A172 (cell line): ENCODE data around the gene CBX4. TPM values are rescaled to one million over a fixed set of nuclear protein-coding genes. Genes with fewer than 3 reads are reported as not detected.

Experiments used
- DNase-seq: peaks from one replicate; pipeline ENCODE4 v3.0.0-alpha.2; 2015; ENCODE audit warnings: low spot score
- total RNA-seq: library from RNA; depleted of rRNA; stranded (reverse); fragments of >200 nt; shearing (Covaris generic); gene quantifications from 2 replicates; pipeline ENCODE4 v1.2.3, GENCODE V29; 2014

Gene CBX4
- total RNA-seq, 1 experiment from 2014 or later = 17.2 TPM

DNA sequence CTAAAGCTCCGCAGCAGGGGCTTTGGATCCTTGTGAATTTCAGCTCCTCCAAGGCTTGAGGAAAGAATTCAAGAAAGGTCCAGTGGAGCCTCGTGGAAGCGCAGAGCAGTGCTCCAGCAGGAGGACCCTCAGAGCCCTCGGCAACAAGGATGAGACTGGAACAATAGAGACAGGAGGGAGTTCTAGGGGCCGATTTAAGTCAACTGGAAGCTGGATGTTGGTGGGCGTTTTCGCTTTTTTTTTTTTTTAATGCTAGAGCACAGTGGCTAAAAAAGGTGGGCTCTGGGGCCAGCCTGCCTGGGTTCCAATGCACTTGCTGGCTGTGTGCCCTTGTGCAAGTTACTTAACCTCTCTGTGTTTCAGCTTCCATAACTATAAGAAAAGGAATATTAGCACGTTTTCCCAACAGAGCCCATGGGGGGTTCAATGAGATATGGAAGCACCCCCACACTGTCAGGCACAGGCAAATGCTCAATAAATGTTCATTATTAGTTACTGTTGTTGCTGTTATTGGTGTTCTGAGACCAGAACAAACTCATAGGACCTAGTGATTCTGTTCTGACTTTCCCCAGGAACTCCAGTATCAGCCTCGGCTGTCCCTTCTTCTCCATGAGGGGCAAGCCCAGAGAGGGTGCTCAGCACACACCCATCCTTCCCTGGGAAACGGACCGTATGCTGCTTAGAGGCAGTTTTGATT, 37.1 kb downstream of the CBX4 start:
- no peak for DNase-seq

DNA sequence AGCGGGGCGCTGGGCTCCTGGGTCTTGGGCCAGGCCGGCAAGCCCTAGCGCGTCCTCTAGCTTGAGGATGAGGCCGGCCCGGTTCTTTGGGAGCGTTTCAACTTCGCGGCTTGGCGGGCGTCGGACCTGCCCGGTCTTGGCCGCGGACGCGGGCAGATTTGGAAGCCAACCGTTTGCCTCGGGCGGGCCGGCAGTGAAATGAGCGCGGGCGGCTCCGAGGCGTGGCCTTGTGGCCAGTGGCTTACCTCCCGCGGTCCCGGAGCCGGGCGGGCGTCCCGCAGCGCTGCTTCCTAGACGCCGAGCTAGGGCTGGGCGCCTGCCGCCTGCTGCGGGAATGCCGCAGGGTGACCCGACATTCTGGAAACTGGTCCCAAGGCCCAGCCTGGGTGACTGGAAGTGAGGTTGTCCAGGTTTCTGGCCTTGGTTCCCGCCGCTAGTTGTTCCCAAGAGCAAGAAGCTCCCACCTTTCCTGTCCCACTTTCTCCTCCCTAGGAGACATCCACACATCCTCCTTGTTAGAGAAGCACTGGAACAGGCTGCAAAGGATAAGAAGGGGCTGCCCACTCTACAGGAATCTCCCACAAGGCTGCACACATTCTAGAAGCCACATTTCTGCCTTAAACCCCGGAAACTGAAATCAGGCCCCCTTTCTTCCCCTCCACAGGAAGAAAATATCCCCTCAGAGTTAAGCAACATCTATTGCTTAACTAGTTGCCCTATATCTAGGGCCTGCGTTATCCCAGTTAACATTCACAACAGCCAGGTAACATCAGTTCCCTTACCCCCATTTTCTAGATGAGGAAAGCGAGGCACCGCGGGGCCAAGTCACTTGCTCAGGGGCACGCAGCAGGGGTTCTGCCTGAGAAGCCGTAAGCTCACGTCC, 37.8 kb downstream of the CBX4 start:
- peak; percentile 63 for DNase-seq

DNA sequence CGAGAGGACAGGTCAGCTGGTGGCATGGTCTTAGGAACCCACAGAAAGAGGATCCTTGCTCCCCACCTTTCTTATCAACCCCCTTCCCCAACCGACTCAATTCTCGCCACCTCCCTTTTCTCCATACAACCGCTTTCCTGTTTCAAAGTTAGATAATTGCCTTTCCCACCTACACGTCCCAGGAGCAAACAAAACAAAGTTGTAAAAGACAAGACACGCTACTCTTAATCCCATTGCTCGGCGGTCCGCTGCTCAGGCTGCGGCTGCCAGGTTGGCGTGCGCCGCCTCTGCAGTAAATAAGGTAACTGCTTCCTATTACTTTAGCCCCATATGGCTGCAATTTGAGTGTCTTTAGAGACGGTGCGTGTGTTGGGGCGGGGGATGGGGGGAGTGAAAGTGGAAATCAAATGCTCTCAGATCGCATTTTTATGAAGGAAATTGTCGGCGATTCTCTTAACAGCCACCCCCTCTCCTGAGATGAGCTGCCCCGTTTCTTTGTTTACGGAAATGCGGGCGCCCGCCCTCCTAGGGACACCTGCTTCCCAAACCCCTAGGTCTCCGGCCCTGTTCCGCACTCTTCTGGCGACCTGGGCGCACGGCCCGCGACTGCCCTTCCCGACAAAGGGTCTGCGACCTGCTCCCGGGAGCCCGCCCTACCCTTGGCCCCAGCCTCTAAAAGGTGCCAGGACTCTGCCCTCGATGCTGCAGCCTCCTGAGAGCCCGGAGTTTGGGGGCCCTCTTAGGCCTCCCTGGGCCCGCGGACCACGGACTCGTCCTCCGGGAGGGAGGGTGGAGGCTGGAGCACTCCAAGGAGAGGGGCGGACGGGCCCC, 38.7 kb downstream of the CBX4 start:
- DNase-seq = peak; percentile 31

DNA sequence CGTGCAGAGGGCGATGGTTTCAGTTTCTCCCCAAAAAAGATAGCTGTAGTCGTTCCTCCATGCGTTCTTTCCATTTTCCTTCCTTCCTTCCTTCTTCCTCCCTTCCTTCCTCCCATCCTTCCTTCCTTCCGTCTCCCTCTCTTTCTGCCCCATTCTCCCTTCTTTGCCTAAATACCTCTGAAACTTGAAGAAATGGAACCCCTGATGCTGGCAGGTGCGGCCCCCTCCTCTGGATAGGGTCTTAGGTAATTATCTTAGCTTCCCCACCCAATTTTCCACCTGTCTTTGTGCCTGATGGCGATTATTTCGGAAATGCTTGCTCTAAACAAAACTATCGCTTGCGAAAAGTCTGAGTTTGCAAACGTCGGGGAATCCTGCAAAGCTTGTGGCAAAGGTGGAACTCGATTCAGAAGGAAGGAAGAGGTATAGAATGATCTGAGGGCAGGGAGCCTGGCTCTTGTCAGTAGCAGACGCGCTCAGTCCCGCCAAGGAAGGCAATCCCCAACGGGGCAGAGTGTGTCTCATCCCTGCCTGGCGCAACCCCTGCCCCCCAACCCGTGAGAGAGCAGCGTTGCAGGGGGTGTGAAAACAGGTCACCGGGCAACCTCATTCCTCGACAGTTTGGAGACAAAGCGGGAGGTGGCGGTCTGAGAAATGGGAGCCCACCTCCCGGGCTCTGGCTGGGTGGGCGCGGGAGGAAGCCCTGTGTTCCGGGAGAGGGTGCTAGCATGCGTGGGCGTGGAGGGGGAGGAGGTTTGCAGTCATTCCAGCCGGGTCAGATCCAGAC, 39.5 kb downstream of the CBX4 start:
- no peak for DNase-seq

DNA sequence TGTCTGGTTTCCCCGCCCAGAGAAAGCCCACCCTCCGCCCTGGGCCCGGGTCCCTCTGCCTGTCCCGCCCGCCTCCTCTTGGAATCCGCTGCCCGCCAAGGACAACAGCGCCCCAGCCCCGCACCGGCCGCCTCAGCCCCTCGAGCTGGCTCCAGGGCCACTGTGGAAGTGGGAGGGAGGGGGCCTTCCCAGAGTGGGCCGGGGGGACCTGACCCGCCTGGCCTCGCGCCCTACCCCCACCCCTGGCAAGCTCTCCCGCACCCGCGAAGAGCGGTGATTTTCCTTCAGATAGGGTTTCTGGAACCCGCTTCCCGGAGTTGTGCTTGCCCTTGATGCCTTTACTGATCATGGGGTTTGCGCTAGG, 40.1 kb downstream of the CBX4 start:
- no peak for DNase-seq

DNA sequence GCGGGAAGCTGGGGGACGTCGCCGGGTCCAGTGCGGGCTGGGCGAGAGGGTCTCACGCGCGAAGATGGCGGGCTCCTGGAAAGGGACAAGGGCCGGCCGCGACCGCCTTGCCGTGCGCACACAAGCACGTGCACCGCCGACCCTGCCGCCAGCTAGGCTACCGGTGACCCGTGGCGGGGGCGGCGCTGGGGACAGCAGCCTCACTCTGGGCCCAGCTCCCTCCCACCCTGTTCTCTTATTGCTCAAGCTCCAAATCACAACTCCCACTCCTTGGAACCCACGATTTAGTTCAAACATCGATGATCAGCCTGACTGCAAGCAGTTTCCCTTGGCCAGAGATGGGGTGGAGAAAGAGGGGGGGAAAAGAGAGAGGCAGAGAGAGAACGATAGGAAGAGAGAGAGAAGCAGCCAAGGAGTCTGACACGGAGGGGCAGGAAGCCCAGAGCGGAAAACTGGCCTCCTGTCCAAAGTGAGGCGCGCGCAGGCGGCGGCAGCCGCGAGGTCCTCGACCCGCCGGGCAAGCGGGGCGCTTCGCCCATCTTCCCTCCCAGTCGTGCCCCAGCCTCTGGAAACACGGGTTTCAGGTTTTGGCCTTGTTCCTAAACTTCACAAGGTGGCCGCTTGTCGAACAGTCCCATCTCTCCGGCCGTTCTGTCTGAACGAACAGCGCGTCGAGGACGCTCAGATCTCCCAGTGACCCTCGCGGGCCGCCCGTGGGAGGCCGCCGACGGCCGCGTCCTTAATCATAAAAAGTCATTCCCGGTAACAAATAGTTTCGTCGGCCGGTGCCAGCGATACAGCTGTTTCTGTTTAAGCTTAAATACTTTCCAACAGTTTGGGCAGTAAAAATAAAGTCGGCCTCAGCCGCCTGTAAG, 40.7 kb downstream of the CBX4 start:
- no peak for DNase-seq

DNA sequence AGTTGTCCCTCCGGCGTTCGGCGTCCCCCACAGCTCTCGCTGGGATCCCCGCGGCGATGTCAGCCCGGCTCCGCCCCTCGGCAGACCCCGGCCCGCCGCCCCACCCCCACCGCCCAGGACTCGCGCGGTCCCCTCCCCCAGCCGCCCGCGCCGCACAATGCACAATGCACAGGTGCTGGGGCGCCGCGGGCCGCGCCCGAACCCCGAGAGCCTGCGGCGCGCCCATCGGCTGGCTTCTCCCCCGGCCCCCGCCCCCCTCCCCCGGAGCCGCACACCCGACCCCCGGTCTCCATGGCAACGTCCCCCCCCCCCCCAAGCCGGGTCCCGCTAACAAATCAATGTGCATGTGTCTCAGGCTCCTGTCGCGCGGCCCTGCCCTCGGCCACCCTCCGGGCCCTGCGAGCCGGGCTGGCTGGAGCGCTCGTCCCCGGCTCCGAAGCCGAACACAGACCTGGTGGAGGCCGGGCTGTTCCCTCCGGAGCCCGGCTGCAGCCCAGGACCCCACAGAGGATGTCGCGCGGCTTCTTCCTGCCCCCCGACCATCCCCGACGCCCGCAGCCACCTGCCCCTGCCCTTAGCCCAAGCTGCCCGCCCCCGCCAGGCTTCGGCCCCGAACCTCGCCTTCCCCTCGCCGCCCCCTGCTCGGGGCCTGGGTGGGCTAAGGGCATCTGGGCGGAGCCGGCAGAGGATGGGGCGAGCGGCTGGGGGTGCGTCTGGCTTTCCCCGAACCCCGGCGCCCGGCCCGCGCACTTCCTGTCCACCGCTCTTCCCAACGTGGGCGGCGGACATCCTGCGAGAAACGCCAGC, 41.5 kb downstream of the CBX4 start:
- no peak for DNase-seq

DNA sequence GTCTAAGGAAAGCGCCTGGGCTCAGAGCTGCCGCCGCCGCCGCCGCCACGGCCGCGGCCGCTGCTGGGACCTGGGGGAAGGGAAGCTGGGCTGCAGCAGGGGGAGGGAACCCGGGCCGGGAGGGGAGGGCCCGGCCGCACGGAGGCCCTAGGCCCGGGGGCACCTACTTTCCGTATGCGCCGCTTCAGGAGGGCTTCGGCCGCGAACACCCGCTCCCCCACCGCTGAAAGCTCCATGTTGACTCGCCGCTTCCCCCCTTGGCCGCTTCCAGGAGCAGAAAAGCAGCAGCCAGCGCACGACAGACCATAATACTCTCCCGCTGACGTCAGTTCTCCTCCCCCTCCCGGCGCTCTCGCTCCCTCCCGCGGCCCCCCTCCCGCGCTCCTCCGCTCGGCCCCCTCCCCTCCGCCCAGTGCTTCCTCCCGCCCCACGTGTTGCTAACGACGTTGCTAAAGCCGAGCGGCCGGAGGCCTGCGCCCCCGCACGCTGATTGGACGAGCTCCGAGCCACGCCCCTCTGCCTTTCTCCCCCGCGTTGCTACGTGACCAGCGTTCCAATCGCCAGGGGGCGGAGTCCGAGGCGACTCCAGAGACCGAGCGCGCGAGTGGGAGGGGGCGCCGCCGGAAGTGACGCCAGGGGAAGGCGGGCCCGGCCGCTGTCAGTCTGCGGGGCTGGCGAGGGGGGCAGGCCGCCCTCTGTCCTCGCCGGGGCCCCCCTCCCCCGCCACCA, 42.3 kb downstream of the CBX4 start, which contains the start of gene CBX8:
CBX8 (minus strand) TSS at position 315 of the 729 bp plus-strand sequence; CDS start at position 236, 79 bp downstream.
- DNase-seq = peak; percentile 98

DNA sequence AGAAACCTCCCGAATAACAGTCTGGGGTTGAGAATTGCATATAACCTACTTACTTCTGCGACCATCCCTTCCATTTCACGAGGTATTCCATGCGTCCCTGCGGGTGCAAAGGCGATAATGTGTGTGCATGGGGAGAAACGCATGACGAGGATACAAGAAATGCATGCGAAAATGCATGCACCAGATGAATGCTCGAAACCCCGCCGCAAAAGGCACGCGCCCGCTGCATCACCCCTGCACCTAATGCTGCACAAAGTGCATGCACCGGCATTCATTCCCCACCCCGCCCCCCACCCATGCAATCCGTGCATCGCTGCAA, 42.8 kb downstream of the CBX4 start:
- peak; percentile 7 for DNase-seq

DNA sequence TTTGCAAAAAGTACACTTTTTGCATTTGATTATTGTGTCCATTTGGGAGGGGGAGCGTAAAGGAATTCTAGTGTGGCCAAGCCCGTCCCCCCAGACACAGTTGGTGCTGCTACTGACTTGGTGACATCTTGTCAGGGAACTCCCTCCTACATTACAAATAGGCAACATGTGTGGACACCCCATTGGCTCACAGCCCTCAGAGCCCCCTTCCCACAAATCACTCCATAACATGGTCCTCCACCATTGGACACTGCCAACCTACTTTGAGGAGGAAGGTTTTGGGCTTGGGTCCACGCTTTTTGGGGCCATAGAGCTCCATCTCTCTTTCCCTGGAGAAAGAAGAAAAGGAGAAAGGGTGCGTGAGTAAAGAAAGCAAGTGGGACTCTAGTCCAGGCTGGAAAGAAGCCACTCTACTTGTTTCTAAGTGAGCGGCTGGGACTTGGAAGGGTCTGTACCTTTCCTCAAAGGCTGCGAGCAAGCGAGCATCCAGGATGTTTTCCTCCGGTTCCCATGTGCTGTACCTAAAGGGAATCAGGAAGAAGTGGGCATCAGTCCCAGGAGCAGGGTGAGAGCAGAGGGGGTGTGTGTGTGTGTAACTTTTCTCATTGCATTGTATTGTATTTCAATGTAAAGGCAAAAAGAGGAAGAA, 43.3 kb downstream of the CBX4 start:
- DNase-seq = no peak

DNA sequence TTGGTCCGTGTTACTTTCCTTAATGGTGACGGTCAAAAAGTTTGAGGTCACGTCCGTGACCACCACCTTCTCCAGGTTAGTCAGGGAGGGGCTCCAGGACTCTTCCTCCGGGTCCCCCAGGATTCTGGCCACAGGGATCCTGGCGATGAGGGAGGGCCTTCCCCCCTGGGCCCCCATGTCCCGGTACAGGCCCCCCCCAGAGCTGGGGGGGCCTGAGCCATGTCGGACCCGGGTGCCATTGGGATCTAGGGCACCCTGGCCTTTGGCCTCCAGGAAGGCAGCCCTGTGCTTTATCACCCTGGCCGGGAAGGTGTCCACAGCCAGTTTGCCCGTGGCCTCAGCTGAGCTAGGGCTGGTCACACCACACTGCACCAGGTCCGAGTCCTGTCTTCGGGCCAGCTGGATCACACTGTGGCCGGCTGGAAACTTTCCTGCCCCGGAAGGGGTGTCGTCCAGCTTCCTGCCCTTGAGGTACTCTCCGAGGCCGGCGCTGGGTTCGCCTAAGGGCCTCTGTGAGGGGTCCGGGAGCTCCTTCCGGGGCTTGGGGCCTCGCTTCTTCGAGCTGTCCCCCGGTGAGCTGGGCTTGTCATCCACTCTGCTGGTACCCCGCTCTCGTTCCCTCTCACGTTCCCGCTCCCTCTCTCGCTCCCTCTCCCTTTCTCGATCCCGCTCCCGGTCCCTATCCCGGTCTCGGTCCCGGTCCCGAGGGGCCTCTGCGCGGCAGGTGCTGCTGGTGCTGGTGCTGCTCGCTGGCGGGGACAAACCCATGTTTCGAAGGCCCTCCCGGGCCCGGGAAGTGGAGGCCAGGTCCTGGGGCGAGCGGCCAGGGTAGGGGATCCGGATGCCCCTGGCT, 44.4 kb downstream of the CBX4 start:
- DNase-seq = no peak

DNA sequence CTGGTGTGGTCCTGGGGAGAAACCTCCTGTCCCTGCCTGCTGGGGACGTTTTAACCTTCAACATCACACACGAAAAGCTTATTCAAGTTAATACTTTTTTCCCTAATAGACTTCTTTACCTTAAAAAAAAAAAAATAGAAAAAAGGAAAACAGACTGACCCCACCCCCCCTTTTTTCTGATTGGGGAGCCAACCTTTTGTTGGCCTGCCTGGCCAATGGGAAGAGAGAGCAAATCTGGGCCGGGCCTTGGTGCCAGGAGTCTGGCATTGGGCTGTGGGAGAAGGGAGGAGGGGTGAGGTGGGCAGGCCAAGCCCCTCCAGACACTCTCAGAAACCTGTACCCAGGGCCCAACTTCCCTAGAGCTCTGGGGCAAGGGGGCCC, 45.3 kb downstream of the CBX4 start:
- DNase-seq = no peak

DNA sequence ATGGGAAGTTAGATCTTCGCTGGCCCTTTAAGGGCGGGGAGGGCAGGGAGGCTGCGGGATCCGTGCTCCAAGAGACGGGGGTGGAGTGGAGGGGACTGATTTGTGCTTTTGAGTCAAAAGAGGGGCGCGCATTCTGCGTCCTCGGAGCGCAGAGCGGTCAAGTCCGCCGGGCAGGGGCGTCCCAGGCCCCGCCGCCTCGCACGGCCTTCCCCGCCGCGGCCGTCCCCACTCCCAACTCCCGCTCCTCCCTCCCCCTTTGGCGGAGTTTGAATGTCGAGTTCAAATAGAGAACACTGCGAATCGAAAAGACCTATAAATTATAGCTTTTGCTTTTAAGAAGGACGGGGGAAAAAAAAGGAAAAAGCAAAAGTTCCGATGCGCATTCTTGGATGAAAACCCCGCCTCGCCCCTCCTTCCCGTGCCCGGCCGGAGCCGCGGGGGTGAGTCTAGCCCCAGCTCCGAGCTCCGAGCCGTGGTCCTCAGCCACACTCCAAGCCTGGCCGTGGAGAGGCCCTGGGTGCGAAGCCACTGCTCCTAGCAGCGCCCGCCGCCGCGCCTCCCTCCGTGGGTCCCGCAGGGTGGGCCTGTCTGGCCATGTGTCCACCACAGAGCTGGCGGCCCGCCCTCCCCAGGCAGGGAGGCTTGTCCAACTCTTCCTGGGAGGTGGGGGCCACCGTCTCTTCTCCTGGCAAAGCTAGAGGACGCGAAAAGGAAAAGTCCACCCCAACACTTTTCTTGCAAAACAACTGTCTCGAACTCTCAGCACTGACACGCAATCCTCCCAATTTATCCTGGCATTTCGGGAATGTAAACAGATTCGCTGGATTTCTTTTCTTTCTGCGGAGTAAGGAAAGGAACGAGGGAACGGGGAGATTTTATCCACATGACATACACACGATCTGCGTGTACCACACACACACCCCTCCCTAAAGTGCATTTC, 46.0 kb downstream of the CBX4 start:
- peak; percentile 21 for DNase-seq

DNA sequence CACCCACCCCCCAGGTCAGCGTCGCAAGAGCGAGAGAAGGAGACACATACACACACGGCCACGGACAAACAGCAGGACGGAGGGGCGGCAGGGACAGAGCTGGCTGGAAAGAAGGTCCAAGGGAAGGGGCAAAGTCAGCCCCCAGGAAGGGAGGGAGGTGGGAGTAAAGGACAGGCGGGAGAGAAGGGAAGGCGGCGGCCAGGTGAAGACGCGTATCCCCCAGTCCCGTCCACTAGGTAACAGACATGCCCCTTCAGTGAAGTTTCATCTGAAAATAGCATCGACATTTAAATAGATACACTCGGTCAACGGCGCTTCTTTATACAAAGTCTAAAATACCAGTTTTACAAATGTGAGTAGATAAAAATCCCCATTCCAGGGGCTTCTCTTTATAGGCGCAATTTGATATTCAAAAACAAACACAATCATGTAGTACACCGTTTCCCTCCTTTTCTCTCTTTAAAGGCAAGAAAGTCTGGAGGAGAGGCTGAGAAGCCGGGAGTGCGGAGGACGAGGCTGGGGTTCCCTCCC, 46.8 kb downstream of the CBX4 start:
- DNase-seq = no peak

DNA sequence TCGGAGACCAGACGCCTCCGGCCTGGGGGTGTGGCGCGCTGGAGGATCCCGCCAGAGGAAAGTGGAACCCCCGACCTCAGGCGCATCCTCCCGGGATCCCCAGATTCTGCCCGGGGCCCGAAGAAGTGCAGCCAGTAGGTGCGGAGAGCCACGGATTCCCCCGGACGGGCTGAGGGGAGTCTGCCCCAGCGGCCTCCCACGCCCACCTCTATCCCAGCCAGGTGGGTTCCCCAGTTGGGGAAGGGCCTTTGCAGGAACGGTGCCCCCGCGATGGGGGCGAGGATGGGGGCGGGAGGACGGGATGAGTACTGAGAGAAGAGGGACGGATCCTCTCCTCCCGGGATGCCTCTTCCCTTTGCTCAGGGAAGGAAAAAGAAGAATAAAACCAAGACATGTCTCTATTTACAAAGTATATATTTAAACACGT, 47.5 kb downstream of the CBX4 start:
- no peak for DNase-seq
